ENCODE data around the gene RETREG1.

Gene RETREG1

DNA sequence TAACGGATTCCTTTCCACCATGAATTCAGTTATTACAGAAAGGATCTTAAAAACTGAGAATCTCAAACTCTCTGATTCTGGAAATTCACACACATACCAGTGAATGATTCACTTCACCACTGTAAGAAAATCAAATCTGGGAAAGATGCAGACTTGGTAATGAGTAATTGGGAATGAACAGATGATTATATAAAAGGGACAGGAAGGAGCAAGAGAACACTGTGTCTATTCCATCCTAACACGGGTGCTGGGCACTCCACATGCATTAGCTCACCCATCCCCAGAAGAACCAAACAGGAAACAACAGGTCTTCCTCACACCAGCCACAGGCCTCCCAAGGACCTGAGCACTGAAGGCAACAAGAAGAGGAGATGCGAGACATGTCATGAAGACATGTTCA is 76.4 kb downstream of the RETREG1 start:
- H3K4me3 ChIP-seq (ENCODE audit: low read depth, low read length) = no peak overlapping the region
- DNase-seq (ENCODE audit: low read depth) = peak; percentile 38
- in situ Hi-C loops (cut with HindIII; ENCODE audit: low sequenced_read_pairs) = loop anchor here (25.0 kb wide), 1 partner anchor 1197 kb away; no protein-coding TSS in a partner anchor
- TF ChIP-seq, protein P1, sequence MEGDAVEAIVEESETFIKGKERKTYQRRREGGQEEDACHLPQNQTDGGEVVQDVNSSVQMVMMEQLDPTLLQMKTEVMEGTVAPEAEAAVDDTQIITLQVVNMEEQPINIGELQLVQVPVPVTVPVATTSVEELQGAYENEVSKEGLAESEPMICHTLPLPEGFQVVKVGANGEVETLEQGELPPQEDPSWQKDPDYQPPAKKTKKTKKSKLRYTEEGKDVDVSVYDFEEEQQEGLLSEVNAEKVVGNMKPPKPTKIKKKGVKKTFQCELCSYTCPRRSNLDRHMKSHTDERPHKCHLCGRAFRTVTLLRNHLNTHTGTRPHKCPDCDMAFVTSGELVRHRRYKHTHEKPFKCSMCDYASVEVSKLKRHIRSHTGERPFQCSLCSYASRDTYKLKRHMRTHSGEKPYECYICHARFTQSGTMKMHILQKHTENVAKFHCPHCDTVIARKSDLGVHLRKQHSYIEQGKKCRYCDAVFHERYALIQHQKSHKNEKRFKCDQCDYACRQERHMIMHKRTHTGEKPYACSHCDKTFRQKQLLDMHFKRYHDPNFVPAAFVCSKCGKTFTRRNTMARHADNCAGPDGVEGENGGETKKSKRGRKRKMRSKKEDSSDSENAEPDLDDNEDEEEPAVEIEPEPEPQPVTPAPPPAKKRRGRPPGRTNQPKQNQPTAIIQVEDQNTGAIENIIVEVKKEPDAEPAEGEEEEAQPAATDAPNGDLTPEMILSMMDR (IDR thresholded peaks at IDR 0.05; ENCODE audit: low read depth, low read length, missing control alignments) = no peak

GRCh38 chr5:16539169-16539666 is 77.6 kb downstream of the RETREG1 start:
- in situ Hi-C loops (cut with HindIII; ENCODE audit: low sequenced_read_pairs) = loop anchor here (25.0 kb wide), 1 partner anchor 1198 kb away; no protein-coding TSS in a partner anchor

GRCh38 chr5:16538006-16538405 is 78.8 kb downstream of the RETREG1 start:
- no peak overlapping the region for H3K4me3 ChIP-seq (ENCODE audit: low read depth, low read length)
- in situ Hi-C loops (cut with HindIII; ENCODE audit: low sequenced_read_pairs) = loop anchor here (25.0 kb wide), 1 partner anchor 1199 kb away; no protein-coding TSS in a partner anchor
- no peak for DNase-seq (ENCODE audit: low read depth)
- TF ChIP-seq, protein P1 (IDR thresholded peaks at IDR 0.05; ENCODE audit: low read depth, low read length, missing control alignments) = no peak

More at GRCh38 chr5:16539169-16539666, 77.6 kb downstream of the RETREG1 start:
- DNase-seq (ENCODE audit: low read depth) = no peak
- H3K4me3 ChIP-seq (ENCODE audit: low read depth, low read length) = no peak overlapping the region
- TF ChIP-seq, protein P1 (IDR thresholded peaks at IDR 0.05; ENCODE audit: low read depth, low read length, missing control alignments) = no peak

GRCh38 chr5:16536818-16537217 is 80.0 kb downstream of the RETREG1 start:
- no peak overlapping the region for H3K4me3 ChIP-seq (ENCODE audit: low read depth, low read length)
- TF ChIP-seq, protein P1 (IDR thresholded peaks at IDR 0.05; ENCODE audit: low read depth, low read length, missing control alignments) = no peak
- no peak for DNase-seq (ENCODE audit: low read depth)
- in situ Hi-C loops (cut with HindIII; ENCODE audit: low sequenced_read_pairs) = loop anchor here (25.0 kb wide), 1 partner anchor 1200 kb away; no protein-coding TSS in a partner anchor

DNA sequence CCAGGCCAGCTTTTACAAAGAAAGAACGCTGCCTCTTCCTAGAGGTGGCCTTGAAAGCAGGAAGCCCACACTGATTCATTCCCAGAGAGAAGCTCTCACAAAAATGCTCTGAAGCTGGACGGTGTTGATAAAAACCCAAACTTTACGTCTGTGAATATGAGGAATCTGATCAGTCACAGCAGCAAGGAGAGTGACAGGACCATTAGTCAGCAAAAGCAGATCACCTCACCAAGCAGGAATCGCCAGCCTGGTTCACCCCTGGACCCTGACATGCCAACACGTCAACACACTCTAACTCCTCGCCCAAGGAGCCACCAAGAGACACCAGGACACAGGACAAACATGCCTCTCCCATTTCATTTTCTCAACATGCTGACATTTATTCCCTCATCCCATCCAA is 80.6 kb downstream of the RETREG1 start:
- H3K4me3 ChIP-seq (ENCODE audit: low read depth, low read length) = no peak overlapping the region
- TF ChIP-seq, protein P1 (IDR thresholded peaks at IDR 0.05; ENCODE audit: low read depth, low read length, missing control alignments) = no peak
- in situ Hi-C loops (cut with HindIII; ENCODE audit: low sequenced_read_pairs) = loop anchor here (25.0 kb wide), 1 partner anchor 1201 kb away; no protein-coding TSS in a partner anchor
- DNase-seq (ENCODE audit: low read depth) = no peak

DNA sequence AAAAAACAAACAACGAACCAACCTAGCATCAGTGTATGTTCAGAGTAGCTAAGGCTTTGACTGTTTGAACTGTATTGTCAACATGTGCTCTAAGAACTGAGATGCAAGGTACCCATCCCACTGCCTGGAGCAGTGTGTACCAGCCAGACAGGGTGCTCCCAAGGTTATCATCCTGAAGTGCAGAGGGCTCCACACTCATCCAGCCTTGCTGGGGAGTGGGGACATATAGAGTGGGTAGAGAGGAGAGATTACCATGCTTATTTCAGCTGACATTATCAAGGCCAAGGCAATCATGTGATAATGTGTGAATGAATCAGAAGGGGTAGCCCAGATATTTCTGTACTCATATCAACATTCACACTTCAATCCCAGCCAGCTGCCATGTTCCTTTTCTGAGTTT is 82.5 kb downstream of the RETREG1 start:
- in situ Hi-C loops (cut with HindIII; ENCODE audit: low sequenced_read_pairs) = loop anchor here (25.0 kb wide), 1 partner anchor 1203 kb away; no protein-coding TSS in a partner anchor
- TF ChIP-seq, protein P1 (IDR thresholded peaks at IDR 0.05; ENCODE audit: low read depth, low read length, missing control alignments) = no peak
- no peak for DNase-seq (ENCODE audit: low read depth)
- H3K4me3 ChIP-seq (ENCODE audit: low read depth, low read length) = no peak overlapping the region

All from astrocyte of the cerebellum (primary cell).